Tongue (tissue), 2 donors: Measurements from ENCODE around the gene CEP68. TPM values are rescaled to one million over a fixed set of nuclear protein-coding genes. Genes with fewer than 3 reads are reported as not detected.
A peak's percentile ranks its signal among the peaks of the same experiment; 100 is the strongest.
"Not testable (repeated sequence)": the region's sequence is repeated elsewhere in the genome, so short reads cannot be mapped to it uniquely, and the experiment has no call there.

Experiments used
- DNase-seq: peaks from one replicate; pipeline ENCODE4 v3.0.0-alpha.2; 2015
- total RNA-seq: library from RNA; depleted of rRNA; stranded (reverse); fragments of >200 nt; gene quantifications from one replicate; pipeline ENCODE4 v1.2.3, GENCODE V29; 2014

CEP68 gene
- total RNA-seq, 1 donor from 2014 or later: 49.4 TPM

GRCh38 chr2:65129826-65130663, 73.8 kb downstream of the CEP68 start, which contains the start of gene RAB1A:
TSS of gene RAB1A (minus strand) at chr2:65130106. CDS start at chr2:65129915, 191 bp downstream.
- DNase-seq: peak; percentile 100

- no peak for DNase-seq
Measured at GRCh38 chr2:65130664-65131175, 74.5 kb downstream of the CEP68 start.

- DNase-seq: not testable (repeated sequence)
Measured at GRCh38 chr2:65132930-65133329, 76.7 kb downstream of the CEP68 start.

DNA sequence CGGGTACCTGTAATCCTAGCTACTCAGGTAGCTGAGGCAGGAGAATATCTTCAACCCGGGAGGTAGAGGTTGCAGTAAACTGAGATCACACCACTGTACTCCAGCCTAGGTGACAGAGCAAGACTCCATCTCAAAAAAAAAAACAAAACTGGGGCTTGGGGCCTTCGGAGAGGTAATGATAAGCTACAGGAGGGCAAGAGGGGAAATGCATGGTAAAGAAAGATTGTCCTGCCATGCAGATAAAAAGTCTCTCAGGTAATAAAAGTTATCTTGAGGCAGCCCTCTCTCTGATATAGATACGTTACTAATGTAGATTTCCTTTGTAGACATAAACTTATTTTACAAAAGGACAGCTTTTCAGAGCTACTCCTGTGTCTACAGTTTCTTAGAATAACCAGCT, 77.4 kb downstream of the CEP68 start:
- DNase-seq: no peak

DNA sequence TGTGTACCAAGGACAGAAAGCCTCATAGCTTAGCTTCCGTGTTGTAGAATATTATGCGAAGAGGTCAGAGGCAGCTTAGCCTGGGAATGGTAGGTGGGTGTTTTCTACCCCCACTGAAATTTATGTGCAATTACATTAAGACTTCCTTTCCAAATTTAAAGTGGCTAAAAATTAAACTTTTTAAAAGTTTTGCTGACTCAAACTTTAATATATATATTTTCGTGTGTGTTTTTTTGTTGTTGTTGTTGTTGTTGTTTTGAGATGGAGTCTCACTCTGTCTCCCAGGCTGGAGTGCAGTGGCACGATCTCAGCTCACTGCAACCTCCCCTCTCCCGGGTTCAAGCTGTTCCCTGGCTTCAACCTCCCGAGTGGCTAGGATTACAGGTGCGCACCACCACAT, 77.9 kb downstream of the CEP68 start:
- DNase-seq: no peak

GRCh38 chr2:65136253-65136652, 80.0 kb downstream of the CEP68 start:
- no peak for DNase-seq

Other genes with a start within 250 kb of the CEP68 start
- 17.3 TPM for gene SLC1A4, start 67.0 kb upstream of the CEP68 start, total RNA-seq
- gene RAB1A, start 73.7 kb downstream of the CEP68 start, total RNA-seq: 86.9 TPM
- gene ACTR2, start 171.4 kb downstream of the CEP68 start, total RNA-seq: 110 TPM